HFF-Myc (cell line): ENCODE data around the gene PRSS38.
"Not testable (repeated sequence)": the region's sequence is repeated elsewhere in the genome, so short reads cannot be mapped to it uniquely, and the experiment has no call there.

ENCODE experiments used
- DNase-seq: peaks from one replicate; pipeline ENCODE4 v3.0.0-alpha.2; 2011; ENCODE audit warnings: low read depth; ENCODE audit errors: extremely low read depth
- H3K4me3 ChIP-seq: replicated peaks from 2 replicates; pipeline ENCODE4 v1.5.1; 2011; ENCODE audit warnings: low read depth, mild to moderate bottlenecking, control low read depth, low read length
- CTCF ChIP-seq: IDR thresholded peaks from 2 replicates; pipeline ENCODE4 v1.5.1; 2012; ENCODE audit warnings: mild to moderate bottlenecking, low read depth, low read length, control low read depth; ENCODE audit errors: missing control alignments

PRSS38 gene

GRCh38 chr1:227841096-227841495 lies 25.6 kb downstream of the PRSS38 start:
- no peak for TF ChIP-seq CTCF
- H3K4me3 ChIP-seq, result no peak overlapping the region
- DNase-seq, result no peak

- no peak overlapping the region for H3K4me3 ChIP-seq
- TF ChIP-seq CTCF, result no peak
- no peak for DNase-seq
Measured at GRCh38 chr1:227844320-227845146, 29.1 kb downstream of the PRSS38 start.

GRCh38 chr1:227845147-227845458 lies 29.6 kb downstream of the PRSS38 start:
- no peak overlapping the region for H3K4me3 ChIP-seq
- no peak for DNase-seq
- no peak for TF ChIP-seq CTCF

- DNase-seq, result no peak
- no peak for TF ChIP-seq CTCF
- H3K4me3 ChIP-seq, result no peak overlapping the region
Measured at GRCh38 chr1:227845519-227845918, 30.0 kb downstream of the PRSS38 start.

GRCh38 chr1:227846265-227846858 lies 30.9 kb downstream of the PRSS38 start:
- no peak overlapping the region for H3K4me3 ChIP-seq
- no peak for TF ChIP-seq CTCF
- DNase-seq, result no peak

- not testable (repeated sequence) for H3K4me3 ChIP-seq, DNase-seq
Measured at GRCh38 chr1:227847046-227847445, 31.6 kb downstream of the PRSS38 start.

- no peak for TF ChIP-seq CTCF
- H3K4me3 ChIP-seq, result no peak overlapping the region
- DNase-seq, result no peak
Measured at GRCh38 chr1:227848430-227848932, 33.0 kb downstream of the PRSS38 start.
